HCT116 (cell line): ENCODE results near the gene ANKFN1. TPM values are rescaled to one million over a fixed set of nuclear protein-coding genes. Genes with fewer than 3 reads are reported as not detected.

Experiments
- ATAC-seq: fragments of 200-7000 bp; cut with Tn5 transposase; 2 replicates; pipeline ENCODE4 v1.9.1; 2020; ENCODE audit warnings: mild to moderate bottlenecking, moderate library complexity
- BruUV-seq: library from RNA; stranded (reverse); fragments of 400-500 nt; replicated peaks from 2 replicates; lab custom pipeline; 2021; lab: Mats Ljungman, UMichigan
- CTCF ChIA-PET: fragments of 300-600 bp; sonication (Branson Sonifier 250); formaldehyde crosslinking; loops from one replicate; lab custom pipeline; 2021; ENCODE audit warnings: antibody characterized with exemption; lab: Charles Lee
- POLR2A ChIA-PET: fragments of 300-600, 350-600 bp; sonication (Branson Sonifier 250); formaldehyde crosslinking; loops from one replicate; lab custom pipeline; 2021; ENCODE audit warnings: antibody characterized with exemption; lab: Charles Lee
- RAD21 ChIA-PET, 2 experiments: fragments of 300-600 bp; sonication (Branson Sonifier 250); formaldehyde crosslinking; loops; one replicate each; lab custom pipeline; 2023; ENCODE audit warnings: low total read pairs in 2 of 2; ENCODE audit not compliant: uncharacterized antibody in 2 of 2, unreplicated experiment in 2 of 2, low non-redundant PET in 1 of 2; lab: Charles Lee
- DNase-seq: peaks from one replicate; pipeline ENCODE4 v3.0.0-alpha.2; 2010; ENCODE audit warnings: low read depth, low spot score
- H2AFZ ChIP-seq: fragments of 200-600 bp; shearing (Covaris generic), sonication (generic); 2 replicates; pipeline ENCODE4 v1.6.1; 2017; ENCODE audit warnings: low read depth, mixed run types, mixed read lengths, antibody characterized with exemption, low read length; ENCODE audit not compliant: poor library complexity, severe bottlenecking
- H3K27ac ChIP-seq: 2 replicates; pipeline ENCODE4 v1.5.1; 2012; ENCODE audit warnings: low read depth, low read length
- H3K27me3 ChIP-seq: fragments of 200-600 bp; sonication (generic); 2 replicates; pipeline ENCODE4 v1.6.1; 2016; ENCODE audit warnings: mixed run types, low read length, mixed read lengths; ENCODE audit not compliant: insufficient read depth
- H3K36me3 ChIP-seq, 2 experiments: fragments of 200-500 bp in 1 of 2; fragments of 200-600 bp in 1 of 2; sonication (Bioruptor generic) in 1 of 2; sonication (generic) in 1 of 2; 2 replicates each; pipeline versions ENCODE4 v1.5.1 to v1.6.1; 2014 to 2016; ENCODE audit warnings: low read length in 2 of 2, inconsistent platforms in 1 of 2, mixed read lengths in 1 of 2, mixed run types in 1 of 2; ENCODE audit not compliant: insufficient read depth in 2 of 2, control insufficient read depth in 1 of 2
- H3K4me1 ChIP-seq, 2 experiments: fragments of 200-600 bp in 1 of 2; sonication (generic) in 1 of 2; 2 replicates each; pipeline versions ENCODE4 v1.5.1 to v1.6.1; 2012 to 2017; ENCODE audit warnings: low read length in 2 of 2, inconsistent platforms in 1 of 2, mild to moderate bottlenecking in 1 of 2, mixed read lengths in 1 of 2, mixed run types in 1 of 2, moderate library complexity in 1 of 2; ENCODE audit not compliant: insufficient read depth in 2 of 2, control insufficient read depth in 1 of 2
- H3K4me2 ChIP-seq: fragments of 200-600 bp; sonication (generic); 2 replicates; pipeline ENCODE4 v1.6.1; 2017; ENCODE audit warnings: mixed run types, low read length, mixed read lengths
- H3K4me3 ChIP-seq, 2 experiments: fragments of 200-600 bp in 1 of 2; sonication (generic) in 1 of 2; replicated peaks in 1 of 2; 2 replicates each; pipeline ENCODE4 v1.5.1; 2011 to 2016; ENCODE audit warnings: low read length in 2 of 2, control low read depth in 1 of 2, low read depth in 1 of 2, mild to moderate bottlenecking in 1 of 2, mixed read lengths in 1 of 2, mixed run types in 1 of 2
- H3K79me2 ChIP-seq: fragments of 200-600 bp; sonication (generic); 2 replicates; pipeline ENCODE4 v1.6.1; 2017; ENCODE audit warnings: mild to moderate bottlenecking, mixed run types, low read length, moderate library complexity, mixed read lengths; ENCODE audit not compliant: insufficient read depth
- H3K9ac ChIP-seq: fragments of 200-600 bp; sonication (generic); 2 replicates; pipeline ENCODE4 v1.6.1; 2016; ENCODE audit warnings: low read length, mixed read lengths
- H3K9me2 ChIP-seq: fragments of 200-600 bp; sonication (generic), shearing (Covaris generic); 2 replicates; pipeline ENCODE4 v1.6.1; 2017; ENCODE audit warnings: mixed run types, mild to moderate bottlenecking, moderate library complexity; ENCODE audit not compliant: insufficient read depth
- H3K9me3 ChIP-seq, 2 experiments: fragments of 200-500 bp in 1 of 2; fragments of 200-600 bp in 1 of 2; sonication (Bioruptor generic) in 1 of 2; sonication (generic) in 1 of 2; 2 replicates each; pipeline ENCODE4 v1.6.1; 2014 to 2017; ENCODE audit warnings: low read length in 2 of 2, mixed read lengths in 2 of 2, inconsistent platforms in 1 of 2, low read depth in 1 of 2, mild to moderate bottlenecking in 1 of 2, mixed run types in 1 of 2, moderate library complexity in 1 of 2; ENCODE audit not compliant: control insufficient read depth in 1 of 2, insufficient read depth in 1 of 2
- H4K20me1 ChIP-seq: fragments of 200-600 bp; sonication (generic), shearing (Covaris generic); 2 replicates; pipeline ENCODE4 v1.6.1; 2017; ENCODE audit warnings: mixed run types, mild to moderate bottlenecking, moderate library complexity; ENCODE audit not compliant: insufficient read depth
- CBX3 ChIP-seq: IDR thresholded peaks from 2 replicates; pipeline ENCODE4 v1.6.1; 2012; ENCODE audit warnings: low read depth
- CEBPB ChIP-seq: IDR thresholded peaks from 2 replicates; pipeline ENCODE4 v1.6.1; 2012; ENCODE audit warnings: low read depth
- EGR1 ChIP-seq: IDR thresholded peaks from 2 replicates; pipeline ENCODE4 v1.6.1; 2012; ENCODE audit warnings: low read depth
- EZH2 ChIP-seq: fragments of 200-600 bp; sonication (generic); IDR thresholded peaks from 2 replicates; pipeline ENCODE4 v1.6.1; 2017; ENCODE audit warnings: antibody characterized with exemption, mixed run types
- EZH2phosphoT487 ChIP-seq: fragments of 200-600 bp; IDR thresholded peaks from 2 replicates; pipeline ENCODE4 v1.6.1; 2018; ENCODE audit warnings: antibody characterized with exemption, borderline replicate concordance
- FOSL1 ChIP-seq: IDR thresholded peaks from 2 replicates; pipeline ENCODE4 v1.6.1; 2012; ENCODE audit warnings: low read depth
- JUND ChIP-seq: IDR thresholded peaks from 2 replicates; pipeline ENCODE4 v1.6.1; 2012
- POLR2A ChIP-seq: IDR thresholded peaks from 2 replicates; pipeline ENCODE4 v1.7.0; 2011; ENCODE audit warnings: borderline replicate concordance; ENCODE audit not compliant: insufficient read depth, insufficient read length; ENCODE audit errors: extremely low read depth
- POLR2AphosphoS5 ChIP-seq: IDR thresholded peaks from 2 replicates; pipeline ENCODE4 v1.6.1; 2011; ENCODE audit warnings: mild to moderate bottlenecking, low read depth, low read length, moderate library complexity
- RAD21 ChIP-seq: IDR thresholded peaks from 2 replicates; pipeline ENCODE4 v1.6.1; 2012; ENCODE audit warnings: low read depth, mild to moderate bottlenecking
- SIN3A ChIP-seq: IDR thresholded peaks from 2 replicates; pipeline ENCODE4 v1.6.1; 2012; ENCODE audit warnings: low read depth
- SP1 ChIP-seq: IDR thresholded peaks from 2 replicates; pipeline ENCODE4 v1.6.1; 2012; ENCODE audit warnings: low read depth
- SRF ChIP-seq: IDR thresholded peaks from 2 replicates; pipeline ENCODE4 v1.6.1; 2012; ENCODE audit warnings: low read depth
- TCF7L2 ChIP-seq: IDR thresholded peaks from 2 replicates; pipeline ENCODE4 v1.7.0; 2011; ENCODE audit warnings: borderline replicate concordance, inconsistent platforms; ENCODE audit not compliant: insufficient read depth, insufficient read length; ENCODE audit errors: extremely low read depth
- YY1 ChIP-seq: IDR thresholded peaks from 2 replicates; pipeline ENCODE4 v1.6.1; 2011; ENCODE audit warnings: low read length, low read depth, moderate library complexity, mild to moderate bottlenecking; ENCODE audit not compliant: insufficient replicate concordance; ENCODE audit errors: extremely low read depth
- ZFX ChIP-seq: fragments of 450-650 bp; IDR thresholded peaks from 2 replicates; pipeline ENCODE4 v1.6.1; 2017
- intact Hi-C: fragments of 100-400 bp; cut with micrococcal nuclease; formaldehyde crosslinking; loops from 2 replicates; pipeline ENCODE4 v1.10.0; 2022
- total RNA-seq: library from RNA; stranded (reverse); gene quantifications from one replicate; pipeline ENCODE4 v1.2.1, GENCODE V29; 2021; ENCODE audit not compliant: unreplicated experiment
- TF ChIP-seq, protein P1 (sequence below): IDR thresholded peaks from 2 replicates; pipeline ENCODE4 v1.6.1; 2012; ENCODE audit warnings: low read depth
- TF ChIP-seq, protein P2 (sequence below), 3 experiments: fragments of 200-600 bp in 1 of 3; sonication (generic) in 1 of 3; IDR thresholded peaks in 2 of 3; conservative IDR thresholded peaks in 1 of 3; 2 replicates each; pipeline ENCODE4 v1.5.1; 2012 to 2017; ENCODE audit warnings: low read depth in 2 of 3, low read length in 2 of 3, antibody characterized with exemption in 1 of 3, borderline replicate concordance in 1 of 3, control low read depth in 1 of 3, mild to moderate bottlenecking in 1 of 3, mixed read lengths in 1 of 3, mixed run types in 1 of 3, moderate library complexity in 1 of 3; ENCODE audit not compliant: insufficient read depth in 1 of 3
- TF ChIP-seq, protein P3 (sequence below): IDR thresholded peaks from 2 replicates; pipeline ENCODE4 v1.6.1; 2012
- TF ChIP-seq, protein P4 (sequence below): IDR thresholded peaks from 2 replicates; pipeline ENCODE4 v1.6.1; 2012

Gene ANKFN1
- total RNA-seq, 1 experiment from 2014 or later, result 1.1 TPM

DNA sequence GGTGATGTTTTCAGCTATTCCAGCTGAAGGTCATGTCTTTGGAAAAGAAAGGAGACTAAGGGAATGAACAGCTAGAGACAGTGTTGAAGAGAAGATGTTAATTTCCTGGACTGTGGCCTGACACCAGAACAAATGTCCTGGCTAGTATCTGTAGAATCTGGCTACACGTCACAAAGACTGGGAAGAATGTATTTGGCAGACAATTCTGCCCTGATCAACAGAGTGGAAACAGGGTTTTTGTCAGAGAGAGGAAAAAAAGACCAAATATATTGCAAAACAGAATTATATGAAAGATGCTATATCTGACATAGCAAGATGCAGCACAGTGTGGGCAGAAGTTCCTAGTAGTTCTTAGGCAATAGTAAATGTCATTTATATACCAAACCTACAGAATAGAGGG is 17.0 kb upstream of the ANKFN1 start:
- Histone ChIP-seq H3K9me3 (no peaks in the 10 kb centered on the region), H3K9ac (no peak overlapping the region), H3K27me3 (peaks cover 44% of the 10 kb centered on the region), H2AFZ (no peak overlapping the region), H3K9me2 (no peaks in the 10 kb centered on the region), H3K27ac (no peak overlapping the region), H3K4me3 (no peak overlapping the region), H4K20me1 (no peaks in the 10 kb centered on the region), H3K4me2 (no peak overlapping the region), H3K79me2 (no peaks in the 10 kb centered on the region), H3K4me1 (no peaks in the 10 kb centered on the region), H3K36me3 (no peaks in the 10 kb centered on the region)
- DNase-seq (no peak), ATAC-seq (no peak)
- no TSS peak for BruUV-seq
- CTCF ChIA-PET, result no interaction called here
- POLR2A ChIA-PET, result no interaction called here
- RAD21 ChIA-PET, result no interaction called here
- intact Hi-C loops, result loop anchor here (10.0 kb wide), 1 partner anchor 492 kb away; no protein-coding TSS in a partner anchor
- TF ChIP-seq, protein P1, sequence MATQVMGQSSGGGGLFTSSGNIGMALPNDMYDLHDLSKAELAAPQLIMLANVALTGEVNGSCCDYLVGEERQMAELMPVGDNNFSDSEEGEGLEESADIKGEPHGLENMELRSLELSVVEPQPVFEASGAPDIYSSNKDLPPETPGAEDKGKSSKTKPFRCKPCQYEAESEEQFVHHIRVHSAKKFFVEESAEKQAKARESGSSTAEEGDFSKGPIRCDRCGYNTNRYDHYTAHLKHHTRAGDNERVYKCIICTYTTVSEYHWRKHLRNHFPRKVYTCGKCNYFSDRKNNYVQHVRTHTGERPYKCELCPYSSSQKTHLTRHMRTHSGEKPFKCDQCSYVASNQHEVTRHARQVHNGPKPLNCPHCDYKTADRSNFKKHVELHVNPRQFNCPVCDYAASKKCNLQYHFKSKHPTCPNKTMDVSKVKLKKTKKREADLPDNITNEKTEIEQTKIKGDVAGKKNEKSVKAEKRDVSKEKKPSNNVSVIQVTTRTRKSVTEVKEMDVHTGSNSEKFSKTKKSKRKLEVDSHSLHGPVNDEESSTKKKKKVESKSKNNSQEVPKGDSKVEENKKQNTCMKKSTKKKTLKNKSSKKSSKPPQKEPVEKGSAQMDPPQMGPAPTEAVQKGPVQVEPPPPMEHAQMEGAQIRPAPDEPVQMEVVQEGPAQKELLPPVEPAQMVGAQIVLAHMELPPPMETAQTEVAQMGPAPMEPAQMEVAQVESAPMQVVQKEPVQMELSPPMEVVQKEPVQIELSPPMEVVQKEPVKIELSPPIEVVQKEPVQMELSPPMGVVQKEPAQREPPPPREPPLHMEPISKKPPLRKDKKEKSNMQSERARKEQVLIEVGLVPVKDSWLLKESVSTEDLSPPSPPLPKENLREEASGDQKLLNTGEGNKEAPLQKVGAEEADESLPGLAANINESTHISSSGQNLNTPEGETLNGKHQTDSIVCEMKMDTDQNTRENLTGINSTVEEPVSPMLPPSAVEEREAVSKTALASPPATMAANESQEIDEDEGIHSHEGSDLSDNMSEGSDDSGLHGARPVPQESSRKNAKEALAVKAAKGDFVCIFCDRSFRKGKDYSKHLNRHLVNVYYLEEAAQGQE, result no peak
- TF ChIP-seq ZFX, result no peak
- TF ChIP-seq CEBPB, result no peak
- no peak for TF ChIP-seq SP1
- TF ChIP-seq EGR1, result no peak
- no peak for TF ChIP-seq FOSL1
- TF ChIP-seq CBX3, result no peak
- TF ChIP-seq SRF, result no peak
- no peak for TF ChIP-seq EZH2phosphoT487
- TF ChIP-seq, protein P2, sequence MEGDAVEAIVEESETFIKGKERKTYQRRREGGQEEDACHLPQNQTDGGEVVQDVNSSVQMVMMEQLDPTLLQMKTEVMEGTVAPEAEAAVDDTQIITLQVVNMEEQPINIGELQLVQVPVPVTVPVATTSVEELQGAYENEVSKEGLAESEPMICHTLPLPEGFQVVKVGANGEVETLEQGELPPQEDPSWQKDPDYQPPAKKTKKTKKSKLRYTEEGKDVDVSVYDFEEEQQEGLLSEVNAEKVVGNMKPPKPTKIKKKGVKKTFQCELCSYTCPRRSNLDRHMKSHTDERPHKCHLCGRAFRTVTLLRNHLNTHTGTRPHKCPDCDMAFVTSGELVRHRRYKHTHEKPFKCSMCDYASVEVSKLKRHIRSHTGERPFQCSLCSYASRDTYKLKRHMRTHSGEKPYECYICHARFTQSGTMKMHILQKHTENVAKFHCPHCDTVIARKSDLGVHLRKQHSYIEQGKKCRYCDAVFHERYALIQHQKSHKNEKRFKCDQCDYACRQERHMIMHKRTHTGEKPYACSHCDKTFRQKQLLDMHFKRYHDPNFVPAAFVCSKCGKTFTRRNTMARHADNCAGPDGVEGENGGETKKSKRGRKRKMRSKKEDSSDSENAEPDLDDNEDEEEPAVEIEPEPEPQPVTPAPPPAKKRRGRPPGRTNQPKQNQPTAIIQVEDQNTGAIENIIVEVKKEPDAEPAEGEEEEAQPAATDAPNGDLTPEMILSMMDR (IDR thresholded peaks at IDR 0.05 in 2 of 3, conservative IDR thresholded peaks at IDR 0.05 in 1 of 3; ENCODE audit: borderline replicate concordance in 1 of 3, insufficient read depth in 1 of 3, low read depth in 2 of 3, low read length in 2 of 3), result no peak
- TF ChIP-seq POLR2A, result no peak
- no peak for TF ChIP-seq JUND
- TF ChIP-seq, protein P3, sequence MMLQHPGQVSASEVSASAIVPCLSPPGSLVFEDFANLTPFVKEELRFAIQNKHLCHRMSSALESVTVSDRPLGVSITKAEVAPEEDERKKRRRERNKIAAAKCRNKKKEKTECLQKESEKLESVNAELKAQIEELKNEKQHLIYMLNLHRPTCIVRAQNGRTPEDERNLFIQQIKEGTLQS, result no peak
- no peak for TF ChIP-seq RAD21
- TF ChIP-seq POLR2AphosphoS5, result no peak
- no peak for TF ChIP-seq EZH2
- TF ChIP-seq YY1, result no peak
- no peak for TF ChIP-seq TCF7L2
- TF ChIP-seq SIN3A, result no peak
- TF ChIP-seq, protein P4, sequence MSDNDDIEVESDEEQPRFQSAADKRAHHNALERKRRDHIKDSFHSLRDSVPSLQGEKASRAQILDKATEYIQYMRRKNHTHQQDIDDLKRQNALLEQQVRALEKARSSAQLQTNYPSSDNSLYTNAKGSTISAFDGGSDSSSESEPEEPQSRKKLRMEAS, result no peak
